GM21723 (cell line): ENCODE data around the gene DPYSL4.

Source experiments
- ATAC-seq: cut with Tn5 transposase; IDR thresholded peaks from one replicate; pipeline ENCODE4 v1.9.1; 2021; ENCODE audit warnings: mild to moderate bottlenecking, moderate library complexity; ENCODE audit not compliant: unreplicated experiment

The DPYSL4 gene

GRCh38 chr10:132186488-132187429, at the start of gene DPYSL4:
Gene DPYSL4 (plus strand): TSS chr10:132186948. CDS start chr10:132187064, 116 bp downstream.
- ATAC-seq: no peak

GRCh38 chr10:132137111-132138072, 49.4 kb upstream of the DPYSL4 start:
- no peak for ATAC-seq

GRCh38 chr10:132138133-132138532, 48.6 kb upstream of the DPYSL4 start:
- ATAC-seq: no peak

GRCh38 chr10:132138596-132138995, 48.2 kb upstream of the DPYSL4 start:
- no peak for ATAC-seq

GRCh38 chr10:132139526-132139925, 47.2 kb upstream of the DPYSL4 start:
- no peak for ATAC-seq

GRCh38 chr10:132140167-132140925, 46.4 kb upstream of the DPYSL4 start:
- no peak for ATAC-seq

- ATAC-seq: no peak
Measured at GRCh38 chr10:132141076-132141475, 45.7 kb upstream of the DPYSL4 start.

GRCh38 chr10:132141526-132142395, 45.0 kb upstream of the DPYSL4 start:
- ATAC-seq: no peak

- no peak for ATAC-seq
Measured at GRCh38 chr10:132142396-132143161, 44.2 kb upstream of the DPYSL4 start.

- ATAC-seq: no peak
Measured at GRCh38 chr10:132143162-132143561, 43.6 kb upstream of the DPYSL4 start.

GRCh38 chr10:132144086-132144485, 42.7 kb upstream of the DPYSL4 start:
- ATAC-seq: no peak

GRCh38 chr10:132145002-132145401, 41.7 kb upstream of the DPYSL4 start:
- ATAC-seq: no peak

GRCh38 chr10:132145521-132146185, 41.1 kb upstream of the DPYSL4 start:
- no peak for ATAC-seq

GRCh38 chr10:132146271-132146671, 40.5 kb upstream of the DPYSL4 start:
- ATAC-seq: no peak

- ATAC-seq: no peak
Measured at GRCh38 chr10:132146941-132147915, 39.5 kb upstream of the DPYSL4 start.

GRCh38 chr10:132148261-132149251, 38.2 kb upstream of the DPYSL4 start:
- no peak for ATAC-seq
